GM18951 (cell line): Measurements from ENCODE around the gene PNMA6E.

Experiments used
- POLR2A ChIP-seq: IDR thresholded peaks from 4 replicates; pipeline ENCODE4 v1.6.1; 2011; ENCODE audit warnings: mild to moderate bottlenecking; ENCODE audit not compliant: insufficient read length, insufficient read depth; ENCODE audit errors: extremely low read depth
- in situ Hi-C: fragments of 300-500 bp; cut with MboI; formaldehyde crosslinking; loops from one replicate; pipeline ENCODE4 v1.12.0; 2022; ENCODE audit warnings: low sequenced_read_pairs, mixed read lengths, inconsistent platforms; ENCODE audit not compliant: unreplicated experiment

PNMA6E gene

GRCh38 chrX:153361781-153362397, 39.3 kb downstream of the PNMA6E start:
- in situ Hi-C loops: no loop called here
- no peak for TF ChIP-seq POLR2A

DNA sequence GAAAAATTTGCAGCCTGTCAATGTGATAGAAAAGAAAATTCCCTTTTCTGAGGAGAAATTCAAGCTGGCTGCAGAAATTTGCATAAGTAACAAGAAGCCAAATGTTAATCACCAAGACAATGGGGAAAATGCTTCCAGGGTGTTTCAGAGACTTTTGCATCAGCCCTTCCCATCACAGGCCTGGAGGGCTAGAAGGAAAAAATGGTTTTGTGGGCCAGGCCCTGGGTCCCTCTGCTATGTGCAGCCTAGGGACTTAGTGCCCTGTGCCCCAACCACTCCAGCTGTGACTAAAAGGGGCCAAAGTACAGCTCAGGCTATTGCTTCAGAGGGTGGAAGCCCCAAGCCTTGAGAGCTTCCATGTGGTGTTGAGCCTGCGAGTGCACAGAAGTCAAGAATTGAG, 43.3 kb downstream of the PNMA6E start:
- no peak for TF ChIP-seq POLR2A
- in situ Hi-C loops: no loop called here

GRCh38 chrX:153353416-153353815, 47.7 kb downstream of the PNMA6E start:
- in situ Hi-C loops: no loop called here
- TF ChIP-seq POLR2A: no peak

GRCh38 chrX:153352858-153353257, 48.3 kb downstream of the PNMA6E start:
- no peak for TF ChIP-seq POLR2A
- in situ Hi-C loops: no loop called here

DNA sequence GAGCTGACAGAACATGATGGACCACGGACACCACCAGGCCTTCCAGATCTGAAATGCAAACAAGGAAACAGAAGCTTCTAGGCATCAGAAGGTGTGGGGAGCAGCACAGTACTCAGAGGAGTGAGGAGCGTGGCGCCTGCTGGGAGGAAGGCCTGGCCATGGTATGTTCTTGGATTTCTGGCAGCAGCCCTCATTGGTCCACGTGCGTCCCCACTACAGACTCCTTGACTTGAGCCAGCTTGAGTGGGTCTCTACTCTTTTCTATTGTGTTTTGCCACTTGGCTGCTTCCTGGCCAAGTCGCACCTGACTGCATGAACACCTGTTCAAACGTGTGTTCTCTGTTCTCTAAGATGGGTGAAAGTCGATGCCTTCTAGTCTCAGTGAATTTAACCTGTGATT, 49.2 kb downstream of the PNMA6E start:
- in situ Hi-C loops: no loop called here
- no peak for TF ChIP-seq POLR2A

- TF ChIP-seq POLR2A: no peak
- in situ Hi-C loops: no loop called here
These were observed 51.2 kb downstream of the PNMA6E start for GRCh38 chrX:153349952-153350351.

DNA sequence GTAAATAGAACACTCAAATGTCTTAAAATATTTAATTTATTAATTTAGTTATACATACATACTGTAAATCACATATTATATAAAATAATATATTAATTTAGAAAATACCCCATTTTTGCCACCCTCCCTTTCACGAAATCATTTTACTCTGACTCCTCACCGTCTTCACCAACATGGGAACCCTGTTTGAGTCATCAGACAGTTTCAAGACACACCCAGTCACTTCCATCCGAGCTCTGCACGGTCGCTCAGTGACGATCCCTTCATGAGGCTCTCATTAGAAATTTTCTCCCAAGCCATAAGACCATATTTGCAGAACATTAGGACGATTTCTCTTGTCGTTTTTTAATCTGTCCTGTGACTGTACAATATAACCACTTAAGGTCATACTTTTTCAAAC, 52.7 kb downstream of the PNMA6E start:
- TF ChIP-seq POLR2A: no peak
- in situ Hi-C loops: no loop called here

DNA sequence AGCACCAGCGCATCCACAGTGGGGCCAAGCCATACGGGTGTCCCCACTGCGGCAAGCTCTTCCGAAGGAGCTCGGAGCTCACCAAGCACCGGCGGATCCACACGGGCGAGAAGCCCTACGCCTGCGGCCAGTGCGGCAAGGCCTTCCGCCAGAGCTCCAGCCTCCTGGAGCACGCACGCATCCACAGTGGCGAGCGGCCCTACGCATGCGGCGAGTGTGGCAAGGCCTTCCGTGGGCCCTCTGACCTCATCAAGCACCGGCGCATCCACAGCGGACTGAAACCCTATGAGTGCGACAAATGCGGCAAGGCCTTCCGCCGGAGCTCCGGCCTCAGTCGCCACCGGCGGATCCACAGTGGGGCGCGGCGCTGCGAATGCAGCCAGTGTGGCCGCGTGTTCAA, 53.6 kb downstream of the PNMA6E start:
- in situ Hi-C loops: no loop called here

More for the DNA sequence above, 53.6 kb downstream of the PNMA6E start:
- no peak for TF ChIP-seq POLR2A
